ENCODE data around the gene PXMP4. TPM values are rescaled to one million over a fixed set of nuclear protein-coding genes. Genes with fewer than 3 reads are reported as not detected.

Gene PXMP4
- total and polyA plus RNA-seq, 5 donors from 2014 or later = 5.3 to 14.5 (median 11.4) TPM

DNA sequence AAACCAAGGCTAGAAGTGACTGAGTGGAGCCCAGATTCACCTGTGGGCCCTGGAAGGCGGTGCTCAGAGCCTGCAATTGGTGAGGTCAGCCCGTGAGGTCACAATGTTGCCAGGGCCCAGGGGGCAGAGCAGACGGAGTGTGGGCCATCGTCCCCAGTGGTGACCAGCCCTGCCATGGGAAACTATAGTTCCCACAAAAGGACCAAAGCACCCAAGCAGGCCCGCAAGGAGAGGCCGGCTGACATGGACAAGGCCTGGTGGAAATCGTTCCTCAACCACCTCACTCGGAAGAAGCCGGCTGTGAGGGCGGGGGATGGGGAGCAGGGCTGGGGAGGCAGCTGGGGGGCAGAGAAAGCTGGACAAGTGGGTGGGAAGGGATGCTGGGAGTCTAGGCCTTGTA, 57.9 kb downstream of the PXMP4 start, which contains the start of gene C20orf144:
Gene C20orf144, plus strand, starts transcription at position 156 of the 400 bp plus-strand sequence. Its CDS starts 19 bp downstream, at position 175.
- Histone ChIP-seq H3K27me3 (ENCODE audit: control insufficient read depth, insufficient read depth, low read length) (no peaks in the 10 kb centered on the region), H3K27ac (ENCODE audit: insufficient read depth, low read length, poor library complexity, severe bottlenecking) (peak within 1 kb of the TSS; percentile 87), H3K4me3 (ENCODE audit: low read depth, low read length) (peak within 1 kb of the TSS; percentile 64), H3K9me3 (ENCODE audit: control insufficient read depth in 2 of 2, low read length in 2 of 2) (no peaks in the 10 kb centered on the region), H3K4me1 (ENCODE audit: control insufficient read depth, insufficient read depth, low read length, poor library complexity, severe bottlenecking) (peaks cover 43% of the 10 kb centered on the region), H3K36me3 (ENCODE audit: control insufficient read depth, insufficient read depth, low read length) (no peaks in the 10 kb centered on the region)
- Mint-ChIP-seq H3K9me3 (no peaks in the 10 kb centered on the region), H3K36me3 (no peaks in the 10 kb centered on the region), H3K27ac (peak within 1 kb of the TSS; percentile 83 to 98 (median 89)), H3K4me1 (peaks cover 11 to 39% (median 23%) of the 10 kb centered on the region in 4 donors), H3K4me3 (peak within 1 kb of the TSS; percentile 90 to 97 (median 94)), H3K27me3 (no peaks in the 10 kb centered on the region)
- ATAC-seq (ENCODE audit: low read depth in 2 of 2) = no peak
- no peak for DNase-seq

- H3K27me3 ChIP-seq (ENCODE audit: control insufficient read depth, insufficient read depth, low read length) = no peaks in the 10 kb centered on the region
- Mint-ChIP-seq H3K36me3 (no peaks in the 10 kb centered on the region), H3K4me3 (peak overlapping the region in 1 of 4 donors; percentile 80), H3K27ac (peak overlapping the region in 1 of 3 donors; percentile 36), H3K4me1 (peaks cover 6 to 32% (median 18%) of the 10 kb centered on the region in 4 donors), H3K27me3 (no peaks in the 10 kb centered on the region), H3K9me3 (no peaks in the 10 kb centered on the region)
- no peaks in the 10 kb centered on the region for H3K36me3 ChIP-seq (ENCODE audit: control insufficient read depth, insufficient read depth, low read length)
- no peak overlapping the region for H3K4me3 ChIP-seq (ENCODE audit: low read depth, low read length)
- H3K9me3 ChIP-seq (ENCODE audit: control insufficient read depth in 2 of 2, low read length in 2 of 2) = no peaks in the 10 kb centered on the region
- no peak overlapping the region for H3K27ac ChIP-seq (ENCODE audit: insufficient read depth, low read length, poor library complexity, severe bottlenecking)
- ATAC-seq (ENCODE audit: low read depth in 2 of 2) (no peak), DNase-seq (no peak)
- peaks cover 30% of the 10 kb centered on the region for H3K4me1 ChIP-seq (ENCODE audit: control insufficient read depth, insufficient read depth, low read length, poor library complexity, severe bottlenecking)
These were observed 59.4 kb downstream of the PXMP4 start for GRCh38 chr20:33660685-33661058.

GRCh38 chr20:33660035-33660684, 60.0 kb downstream of the PXMP4 start:
- H3K4me3 Mint-ChIP-seq = peak overlapping the region in 1 of 4 donors; percentile 80
- DNase-seq (no peak), ATAC-seq (ENCODE audit: low read depth in 2 of 2) (no peak)
- H3K27ac ChIP-seq (ENCODE audit: insufficient read depth, low read length, poor library complexity, severe bottlenecking) = no peak overlapping the region
- H3K9me3 Mint-ChIP-seq = no peaks in the 10 kb centered on the region
- no peaks in the 10 kb centered on the region for H3K9me3 ChIP-seq (ENCODE audit: control insufficient read depth in 2 of 2, low read length in 2 of 2)
- H3K36me3 ChIP-seq (ENCODE audit: control insufficient read depth, insufficient read depth, low read length) = no peaks in the 10 kb centered on the region
- H3K27me3 ChIP-seq (ENCODE audit: control insufficient read depth, insufficient read depth, low read length) = no peaks in the 10 kb centered on the region
- H3K4me3 ChIP-seq (ENCODE audit: low read depth, low read length) = no peak overlapping the region
- peaks cover 30% of the 10 kb centered on the region for H3K4me1 ChIP-seq (ENCODE audit: control insufficient read depth, insufficient read depth, low read length, poor library complexity, severe bottlenecking)
- no peak overlapping the region for H3K27ac Mint-ChIP-seq
- no peaks in the 10 kb centered on the region for H3K36me3 Mint-ChIP-seq
- no peaks in the 10 kb centered on the region for H3K27me3 Mint-ChIP-seq
- H3K4me1 Mint-ChIP-seq = peaks cover 6 to 27% (median 17%) of the 10 kb centered on the region in 4 donors

- Mint-ChIP-seq H3K36me3 (no peaks in the 10 kb centered on the region), H3K4me1 (peaks cover 2 to 20% (median 11%) of the 10 kb centered on the region in 4 donors), H3K27ac (no peak overlapping the region), H3K27me3 (no peaks in the 10 kb centered on the region), H3K9me3 (no peaks in the 10 kb centered on the region), H3K4me3 (no peak overlapping the region)
- H3K27ac ChIP-seq (ENCODE audit: insufficient read depth, low read length, poor library complexity, severe bottlenecking) = no peak overlapping the region
- no peaks in the 10 kb centered on the region for H3K27me3 ChIP-seq (ENCODE audit: control insufficient read depth, insufficient read depth, low read length)
- H3K4me3 ChIP-seq (ENCODE audit: low read depth, low read length) = no peak overlapping the region
- peaks cover 26% of the 10 kb centered on the region for H3K4me1 ChIP-seq (ENCODE audit: control insufficient read depth, insufficient read depth, low read length, poor library complexity, severe bottlenecking)
- ATAC-seq (ENCODE audit: low read depth in 2 of 2) (no peak), DNase-seq (no peak)
- H3K9me3 ChIP-seq (ENCODE audit: control insufficient read depth in 2 of 2, low read length in 2 of 2) = no peaks in the 10 kb centered on the region
- no peaks in the 10 kb centered on the region for H3K36me3 ChIP-seq (ENCODE audit: control insufficient read depth, insufficient read depth, low read length)
These were observed 60.6 kb downstream of the PXMP4 start for GRCh38 chr20:33659341-33660034.

GRCh38 chr20:33658929-33659328, 61.2 kb downstream of the PXMP4 start:
- Mint-ChIP-seq H3K9me3 (no peaks in the 10 kb centered on the region), H3K36me3 (no peaks in the 10 kb centered on the region), H3K4me1 (peaks cover 0 to 14% (median 8%) of the 10 kb centered on the region in 4 donors), H3K4me3 (peak overlapping the region in 1 of 4 donors; percentile 44), H3K27ac (no peak overlapping the region), H3K27me3 (no peaks in the 10 kb centered on the region)
- Histone ChIP-seq H3K4me3 (ENCODE audit: low read depth, low read length) (no peak overlapping the region), H3K4me1 (ENCODE audit: control insufficient read depth, insufficient read depth, low read length, poor library complexity, severe bottlenecking) (peaks cover 20% of the 10 kb centered on the region), H3K9me3 (ENCODE audit: control insufficient read depth in 2 of 2, low read length in 2 of 2) (no peaks in the 10 kb centered on the region), H3K36me3 (ENCODE audit: control insufficient read depth, insufficient read depth, low read length) (no peaks in the 10 kb centered on the region), H3K27me3 (ENCODE audit: control insufficient read depth, insufficient read depth, low read length) (no peaks in the 10 kb centered on the region), H3K27ac (ENCODE audit: insufficient read depth, low read length, poor library complexity, severe bottlenecking) (no peak overlapping the region)
- ATAC-seq (ENCODE audit: low read depth in 2 of 2) = no peak
- no peak for DNase-seq

DNA sequence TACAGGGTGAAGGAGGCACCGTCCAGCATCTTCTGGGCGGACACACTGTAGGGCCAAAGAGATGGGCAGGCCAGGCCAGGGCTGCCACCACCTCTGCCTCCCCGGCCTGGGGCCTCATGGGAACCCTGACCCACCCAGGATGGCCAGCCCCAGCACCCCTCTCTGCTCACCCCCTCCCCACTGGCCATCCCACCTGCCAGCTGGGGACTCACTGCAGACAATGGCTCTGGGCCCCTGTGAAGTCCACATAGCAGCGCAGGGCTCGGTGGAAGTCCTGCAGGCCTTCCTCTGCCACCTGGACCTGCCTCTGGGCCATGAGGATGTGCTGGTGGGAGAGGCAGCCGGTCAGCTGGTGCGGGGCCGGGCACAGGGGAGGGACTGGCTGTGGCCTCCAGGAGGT, 61.6 kb downstream of the PXMP4 start:
- Mint-ChIP-seq H3K27ac (no peak overlapping the region), H3K36me3 (no peaks in the 10 kb centered on the region)
- DNase-seq = no peak

DNA sequence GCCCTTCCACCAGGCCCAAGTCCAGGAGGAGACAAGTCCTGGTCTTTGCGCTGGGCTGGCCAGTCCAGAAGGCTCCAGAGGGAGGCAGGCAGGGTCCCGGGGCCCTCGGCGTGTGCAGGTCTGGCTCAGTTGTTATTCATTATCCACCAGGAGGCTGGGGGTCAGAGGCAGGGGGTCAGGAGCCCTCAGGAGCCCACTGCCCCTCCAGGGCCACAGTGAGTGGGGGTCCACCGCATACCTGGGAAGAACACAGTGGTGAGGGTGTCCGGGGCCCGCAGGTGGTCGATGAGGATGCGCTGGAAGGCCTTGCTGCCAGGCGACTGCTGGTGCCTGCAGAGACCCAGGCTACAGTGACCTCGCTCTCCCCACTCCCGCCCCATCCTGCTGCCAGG, 62.4 kb downstream of the PXMP4 start:
- DNase-seq = no peak
- no peak for ATAC-seq (ENCODE audit: low read depth in 2 of 2)
- no peak overlapping the region for H3K27ac Mint-ChIP-seq
- peaks cover under 1 to 16% (median 8%) of the 10 kb centered on the region in 4 donors for H3K4me1 Mint-ChIP-seq
- no peaks in the 10 kb centered on the region for H3K27me3 ChIP-seq (ENCODE audit: control insufficient read depth, insufficient read depth, low read length)
- H3K4me3 ChIP-seq (ENCODE audit: low read depth, low read length) = no peak overlapping the region
- H3K4me1 ChIP-seq (ENCODE audit: control insufficient read depth, insufficient read depth, low read length, poor library complexity, severe bottlenecking) = peaks cover 8% of the 10 kb centered on the region
- H3K36me3 ChIP-seq (ENCODE audit: control insufficient read depth, insufficient read depth, low read length) = no peaks in the 10 kb centered on the region
- H3K27me3 Mint-ChIP-seq = no peaks in the 10 kb centered on the region
- no peak overlapping the region for H3K27ac ChIP-seq (ENCODE audit: insufficient read depth, low read length, poor library complexity, severe bottlenecking)
- no peaks in the 10 kb centered on the region for H3K36me3 Mint-ChIP-seq
- no peak overlapping the region for H3K4me3 Mint-ChIP-seq
- H3K9me3 ChIP-seq (ENCODE audit: control insufficient read depth in 2 of 2, low read length in 2 of 2) = no peaks in the 10 kb centered on the region
- no peaks in the 10 kb centered on the region for H3K9me3 Mint-ChIP-seq

More for the DNA sequence above, 61.6 kb downstream of the PXMP4 start:
- no peaks in the 10 kb centered on the region for H3K9me3 ChIP-seq (ENCODE audit: control insufficient read depth in 2 of 2, low read length in 2 of 2)
- H3K4me3 Mint-ChIP-seq = no peak overlapping the region
- H3K27me3 Mint-ChIP-seq = no peaks in the 10 kb centered on the region
- H3K27ac ChIP-seq (ENCODE audit: insufficient read depth, low read length, poor library complexity, severe bottlenecking) = no peak overlapping the region
- H3K4me3 ChIP-seq (ENCODE audit: low read depth, low read length) = no peak overlapping the region
- H3K4me1 Mint-ChIP-seq = peaks cover 0 to 12% (median 8%) of the 10 kb centered on the region in 4 donors
- no peak for ATAC-seq (ENCODE audit: low read depth in 2 of 2)
- peaks cover 16% of the 10 kb centered on the region for H3K4me1 ChIP-seq (ENCODE audit: control insufficient read depth, insufficient read depth, low read length, poor library complexity, severe bottlenecking)
- no peaks in the 10 kb centered on the region for H3K27me3 ChIP-seq (ENCODE audit: control insufficient read depth, insufficient read depth, low read length)
- no peaks in the 10 kb centered on the region for H3K36me3 ChIP-seq (ENCODE audit: control insufficient read depth, insufficient read depth, low read length)
- H3K9me3 Mint-ChIP-seq = no peaks in the 10 kb centered on the region
